K562 (cell line): ENCODE data around the gene WDR1. TPM values are rescaled to one million over a fixed set of nuclear protein-coding genes. Genes with fewer than 3 reads are reported as not detected.

Experiments used
- ATAC-seq: fragments of 200-7000 bp; cut with Tn5 transposase; 3 replicates; pipeline ENCODE4 v1.9.1; 2020; ENCODE audit warnings: moderate library complexity
- BruUV-seq: library from RNA; stranded (reverse); fragments of 400-500 nt; replicated peaks from 2 replicates; lab custom pipeline; 2021; lab: Mats Ljungman, UMichigan
- CTCF ChIA-PET: fragments of 300-600 bp; formaldehyde crosslinking; extraction: SDS; loops from one replicate; lab custom pipeline; 2021; ENCODE audit warnings: low intra/inter-chr PET ratio; lab: Yijun Ruan, JAX
- POLR2A ChIA-PET: fragments of 300-600, 350-650 bp; sonication (Branson Sonifier 250); formaldehyde crosslinking; extraction: SDS; loops from one replicate; lab custom pipeline; 2021; ENCODE audit warnings: antibody characterized with exemption, inconsistent platforms; lab: Yijun Ruan, JAX
- DNase-seq, 4 experiments: peaks; one replicate each; pipeline versions ENCODE4 v3.0.0 to v3.0.0-alpha.2; 2011 to 2018; ENCODE audit warnings: low spot score in 3 of 4, mixed read lengths in 3 of 4; ENCODE audit errors: extremely low read depth in 1 of 4
- FAIRE-seq: peaks from 2 replicates; lab custom pipeline; 2011; peaks lifted over from hg19 to GRCh38; lab: Jason Lieb, UNC
- H2AFZ ChIP-seq: 2 replicates; pipeline ENCODE4 v1.6.0; 2011; ENCODE audit warnings: low read depth, low read length, control low read depth, inconsistent platforms
- H3K27ac ChIP-seq: fragments of 200-600 bp; 3 replicates; pipeline ENCODE4 v1.8.0; 2011; ENCODE audit warnings: low read depth, mild to moderate bottlenecking, control low read depth, inconsistent platforms, low read length, moderate library complexity, mixed read lengths; ENCODE audit errors: extremely low read depth
- H3K27me3 ChIP-seq, 2 experiments: fragments of 300-600 bp in 1 of 2; 2 replicates in 1 of 2; 3 replicates in 1 of 2; pipeline versions ENCODE4 v1.6.0 to v1.8.0; 2011; ENCODE audit warnings: inconsistent platforms in 2 of 2, low read length in 2 of 2, mild to moderate bottlenecking in 1 of 2, mixed read lengths in 1 of 2, moderate library complexity in 1 of 2; ENCODE audit not compliant: control insufficient read depth in 2 of 2, insufficient read depth in 2 of 2
- H3K36me3 ChIP-seq: fragments of 300-600 bp; 3 replicates; pipeline ENCODE4 v1.8.0; 2011; ENCODE audit warnings: mild to moderate bottlenecking, low read length, inconsistent platforms; ENCODE audit not compliant: control insufficient read depth, insufficient read depth
- H3K4me1 ChIP-seq, 2 experiments: fragments of 200-600 bp in 1 of 2; replicated peaks in 1 of 2; 2 replicates in 1 of 2; 3 replicates in 1 of 2; pipeline versions ENCODE4 v1.5.1 to v1.8.0; 2011; ENCODE audit warnings: inconsistent platforms in 2 of 2, low read length in 2 of 2, mild to moderate bottlenecking in 1 of 2, mixed read lengths in 1 of 2, moderate library complexity in 1 of 2; ENCODE audit not compliant: control insufficient read depth in 2 of 2, insufficient read depth in 2 of 2
- H3K4me2 ChIP-seq: 2 replicates; pipeline ENCODE4 v1.6.1; 2011; ENCODE audit warnings: low read length, control low read depth, inconsistent platforms, mixed read lengths; ENCODE audit not compliant: insufficient read depth
- H3K4me3 ChIP-seq: fragments of 200-600 bp; sonication (generic), shearing (Covaris generic); 2 replicates; pipeline ENCODE4 v1.5.1; 2016; ENCODE audit warnings: control low read depth, inconsistent platforms
- H3K79me2 ChIP-seq: fragments of 200-600 bp; 3 replicates; pipeline ENCODE4 v1.8.0; 2011; ENCODE audit warnings: low read length, inconsistent platforms; ENCODE audit not compliant: control insufficient read depth, insufficient read depth
- H3K9ac ChIP-seq, 2 experiments: 2 replicates each; pipeline versions ENCODE4 v1.6.0 to v1.6.1; 2011; ENCODE audit warnings: low read depth in 2 of 2, low read length in 2 of 2, control low read depth in 1 of 2, inconsistent platforms in 1 of 2, mild to moderate bottlenecking in 1 of 2, mixed read lengths in 1 of 2; ENCODE audit not compliant: insufficient read depth in 1 of 2
- H3K9me1 ChIP-seq: one replicate; pipeline ENCODE4 v1.6.0; 2011; ENCODE audit warnings: inconsistent platforms, mild to moderate bottlenecking, low read length, moderate library complexity; ENCODE audit not compliant: control insufficient read depth, insufficient read depth
- H3K9me3 ChIP-seq: replicated peaks from 2 replicates; pipeline ENCODE4 v1.5.1; 2011; ENCODE audit warnings: low read depth, low read length, inconsistent platforms; ENCODE audit not compliant: control insufficient read depth, insufficient read depth
- H4K20me1 ChIP-seq: replicated peaks from 2 replicates; pipeline ENCODE4 v1.6.1; 2011; ENCODE audit warnings: low read length, inconsistent platforms, mixed read lengths; ENCODE audit not compliant: control insufficient read depth, insufficient read depth
- ATF2 ChIP-seq: sonication (generic); formaldehyde crosslinking; IDR thresholded peaks from 2 replicates; pipeline ENCODE4 v1.8.1; 2022; ENCODE audit warnings: missing genetic modification reagents
- BACH1 ChIP-seq: fragments of 200-800 bp; sonication (Bioruptor generic); IDR thresholded peaks from 2 replicates; pipeline ENCODE4 v1.6.1; 2016; ENCODE audit warnings: missing genetic modification characterization, missing compliant biosample characterization
- BCL6 ChIP-seq: fragments of 250-450 bp; sonication (Bioruptor Pico); IDR thresholded peaks from 2 replicates; pipeline ENCODE4 v1.4.0; 2020
- SIN3B ChIP-seq: fragments of 450-650 bp; IDR thresholded peaks from 2 replicates; pipeline ENCODE4 v1.6.1; 2017; ENCODE audit warnings: low read depth, mild to moderate bottlenecking, moderate library complexity
- TAF7 ChIP-seq: fragments of 450-650 bp; IDR thresholded peaks from 2 replicates; pipeline ENCODE4 v1.6.1; 2016; ENCODE audit warnings: missing genetic modification characterization, missing compliant biosample characterization
- TGIF2 ChIP-seq: sonication (generic); formaldehyde crosslinking; IDR thresholded peaks from 2 replicates; pipeline ENCODE4 v1.8.1; 2022; ENCODE audit warnings: mild to moderate bottlenecking, missing genetic modification reagents, moderate library complexity
- ZBTB1 ChIP-seq: sonication (generic); formaldehyde crosslinking; IDR thresholded peaks from 2 replicates; pipeline ENCODE4 v1.8.1; 2023; ENCODE audit warnings: missing genetic modification reagents, low read depth, mild to moderate bottlenecking, borderline replicate concordance
- WGBS: fragments of 100-300 bp; shearing (Covaris generic); methylation state at CpG from one replicate; pipeline ENCODE4 v1.1.6; 2016; ENCODE audit warnings: low coverage, mixed read lengths; ENCODE audit not compliant: insufficient coverage; ENCODE audit errors: missing lambda C conversion rate; 5-methylcytosine and 5-hydroxymethylcytosine counted together
- in situ Hi-C: fragments of 300-500 bp; cut with MboI; formaldehyde crosslinking; loops from 4 replicates; pipeline ENCODE4 v1.15.0; 2018; ENCODE audit warnings: inconsistent platforms, mixed read lengths
- intact Hi-C: fragments of 100-400 bp; cut with micrococcal nuclease; formaldehyde crosslinking; loops from 2 replicates; pipeline ENCODE4 v1.14.2; 2022
- polyA plus RNA-seq, 8 experiments: library from polyadenylated mRNA; depleted of rRNA in 4 of 8; stranded (reverse) in 5 of 8; unstranded in 3 of 8; fragments of >200 nt; fragmentation: Nextera tagmentation in 2 of 8; fragmentation: Illumina TruSeq in 1 of 8; extraction: Ambion mirVana in 2 of 8; extraction: Trizol in 1 of 8; gene quantifications; 2 replicates each; pipeline versions ENCODE4 v1.2.1 to v1.2.3, GENCODE V29; 2011 to 2014; ENCODE audit warnings: inconsistent platforms in 1 of 8, missing spikeins in 1 of 8
- total RNA-seq, 7 experiments: library from RNA; depleted of rRNA in 6 of 7; stranded (reverse); fragments of >200 nt in 6 of 7; fragmentation: Illumina TruSeq in 2 of 7; extraction: Trizol in 2 of 7; gene quantifications; 2 replicates each; pipeline versions ENCODE4 v1.2.1 to v1.2.3, GENCODE V29; 2011 to 2021; ENCODE audit warnings: low replicate concordance in 1 of 7

The WDR1 gene
- total and polyA plus RNA-seq, 9 of the 15 experiments (the other 6 are each of a cell fraction or from before 2014, with no cell fraction given) = 16.1 to 213 (median 125) TPM

DNA sequence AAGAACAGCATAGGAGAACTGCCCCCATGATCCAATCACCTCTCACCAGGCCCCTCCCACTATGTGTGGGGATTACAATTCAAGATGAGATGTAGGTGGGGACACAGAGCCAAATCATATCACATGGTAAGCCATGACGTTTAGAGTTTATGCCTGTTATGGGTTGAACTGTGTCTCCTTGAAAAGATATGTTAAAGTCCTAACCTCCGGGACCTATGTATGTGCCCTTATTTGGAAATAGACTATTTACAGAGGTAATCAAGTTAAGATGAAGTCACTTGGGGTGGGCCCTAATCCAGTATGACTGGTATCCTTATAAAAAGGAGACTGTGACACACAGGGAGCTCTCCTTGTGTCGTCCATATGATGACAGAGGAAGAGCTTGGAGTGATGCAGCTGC, 70.1 kb downstream of the WDR1 start (continued):
- TF ChIP-seq ZBTB1 = no peak
- TF ChIP-seq, all 486 proteins: peak for 0

- Histone ChIP-seq H2AFZ (no peak overlapping the region), H4K20me1 (no peaks in the 10 kb centered on the region), H3K4me2 (no peak overlapping the region), H3K27me3 (peaks cover 10 to 27% of the 10 kb centered on the region in 2 experiments), H3K4me3 (no peak overlapping the region), H3K36me3 (no peaks in the 10 kb centered on the region), H3K79me2 (no peaks in the 10 kb centered on the region), H3K4me1 (no peaks in the 10 kb centered on the region), H3K9me1 (no peaks in the 10 kb centered on the region), H3K9me3 (no peaks in the 10 kb centered on the region), H3K27ac (no peak overlapping the region), H3K9ac (no peak overlapping the region)
- ATAC-seq = no peak
- 0% methylated on average over 1 of the region's 1 CpG for WGBS
- BruUV-seq = no TSS peak
- POLR2A ChIA-PET = no interaction called here
- CTCF ChIA-PET = no interaction called here
- intact Hi-C loops = no loop called here
- DNase-seq = no peak
- TF ChIP-seq BCL6 (CRISPR knock-in tag) (no peak), TAF7 (tag) (no peak), BACH1 (tag) (no peak)
- no peak for FAIRE-seq
- in situ Hi-C loops = no loop called here
Observed at GRCh38 chr4:10045481-10045880, 71.1 kb downstream of the WDR1 start.

DNA sequence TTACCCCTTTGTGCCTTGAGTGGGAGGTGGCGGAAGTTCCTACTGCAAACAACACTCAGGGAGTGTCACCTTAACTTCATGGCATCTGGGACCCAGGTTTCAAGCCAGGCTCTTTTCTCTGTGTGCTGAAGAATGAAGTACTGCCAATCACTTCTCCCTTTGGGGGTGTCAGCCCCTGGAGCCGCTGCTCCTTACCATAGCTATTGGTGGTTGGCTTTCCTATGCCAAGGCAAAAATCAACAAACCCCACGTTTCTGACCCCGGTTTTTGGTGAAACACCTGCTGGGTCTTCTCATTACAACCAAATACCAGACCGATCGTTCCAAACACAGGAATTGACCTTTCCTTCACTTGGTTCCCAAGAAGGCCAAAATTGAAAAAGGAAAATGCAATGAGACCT, 75.6 kb downstream of the WDR1 start:
- peaks cover 12 to 30% of the 10 kb centered on the region in 2 experiments; a peak in 3 of 5 replicates for H3K27me3 ChIP-seq
- no peaks in the 10 kb centered on the region for H3K9me1 ChIP-seq
- ChIA-PET CTCF (no interaction called here), POLR2A (interaction anchor here (1.3 kb wide), 1 partner anchor 8 kb away, joined by 3 read pairs; no protein-coding TSS in a partner anchor)
- no peaks in the 10 kb centered on the region for H3K9me3 ChIP-seq
- H3K4me1 ChIP-seq = no peaks in the 10 kb centered on the region
- no TSS peak for BruUV-seq
- H2AFZ ChIP-seq = no peak overlapping the region
- intact Hi-C loops (no loop called here), in situ Hi-C loops (no loop called here)
- 0% methylated on average over 6 of the region's 6 CpGs for WGBS
- DNase-seq = no peak
- no peaks in the 10 kb centered on the region for H4K20me1 ChIP-seq
- no peaks in the 10 kb centered on the region for H3K36me3 ChIP-seq
- FAIRE-seq = no peak
- no peaks in the 10 kb centered on the region for H3K79me2 ChIP-seq
- no peak overlapping the region for H3K4me3 ChIP-seq
- ATAC-seq = no peak
- no peak overlapping the region for H3K27ac ChIP-seq
- TF ChIP-seq ATF2 (CRISPR knock-in tag) (no peak), SIN3B (no peak), TGIF2 (CRISPR knock-in tag) (no peak)
- no peak overlapping the region for H3K9ac ChIP-seq
- no peak overlapping the region for H3K4me2 ChIP-seq
